HUES64 (cell line): ENCODE data around the gene IFRD2.

Experiments
- H3K27ac ChIP-seq: 2 replicates; pipeline ENCODE4 v1.7.0; 2013; ENCODE audit warnings: low read depth, low read length, inconsistent platforms
- H3K27me3 ChIP-seq: 2 replicates; pipeline ENCODE4 v1.6.1; 2013; ENCODE audit warnings: mild to moderate bottlenecking, low read length; ENCODE audit not compliant: insufficient read depth
- H3K36me3 ChIP-seq: 2 replicates; pipeline ENCODE4 v1.6.1; 2013; ENCODE audit warnings: mild to moderate bottlenecking, low read length; ENCODE audit not compliant: insufficient read depth
- H3K4me1 ChIP-seq: 2 replicates; pipeline ENCODE4 v1.6.1; 2013; ENCODE audit warnings: mild to moderate bottlenecking, low read length, moderate library complexity; ENCODE audit not compliant: insufficient read depth
- H3K4me3 ChIP-seq: 2 replicates; pipeline ENCODE4 v1.5.1; 2013; ENCODE audit warnings: mild to moderate bottlenecking, low read length, moderate library complexity
- H3K9ac ChIP-seq: 2 replicates; pipeline ENCODE4 v1.6.1; 2013; ENCODE audit warnings: mild to moderate bottlenecking, low read depth, low read length
- H3K9me3 ChIP-seq: 2 replicates; pipeline ENCODE4 v1.6.1; 2013; ENCODE audit warnings: low read depth, low read length; ENCODE audit not compliant: insufficient read depth
- WGBS: fragments of 150-250, 120-280 bp; methylation state at CpG from one replicate; pipeline ENCODE4 v1.1.7; 2013; ENCODE audit warnings: missing lambda C conversion rate; 5-methylcytosine and 5-hydroxymethylcytosine counted together

IFRD2 gene

GRCh38 chr3:50269460-50269859, 22.8 kb downstream of the IFRD2 start:
- no peak overlapping the region for H3K4me3 ChIP-seq
- H3K27ac ChIP-seq: no peak overlapping the region
- peaks cover 31% of the 10 kb centered on the region for H3K4me1 ChIP-seq
- H3K9ac ChIP-seq: peak overlapping the region; percentile 11; the same call in 1 of the 2 replicates
- 85% methylated on average over 4 of the region's 4 CpGs for WGBS
- H3K36me3 ChIP-seq: no peaks in the 10 kb centered on the region
- H3K27me3 ChIP-seq: peaks cover 16% of the 10 kb centered on the region
- no peaks in the 10 kb centered on the region for H3K9me3 ChIP-seq

GRCh38 chr3:50268703-50269451, 23.4 kb downstream of the IFRD2 start, which contains the start of gene SEMA3B:
Gene SEMA3B, plus strand, starts transcription at chr3:50269147. Its CDS starts 94 bp downstream, at chr3:50269241.
- no peaks in the 10 kb centered on the region for H3K36me3 ChIP-seq
- H3K4me3 ChIP-seq: no peak within 1 kb of the TSS
- H3K27ac ChIP-seq: no peak within 1 kb of the TSS
- H3K9me3 ChIP-seq: no peaks in the 10 kb centered on the region
- peak within 1 kb of the TSS; percentile 11; the same call in 1 of the 2 replicates for H3K9ac ChIP-seq
- 64% methylated on average over 21 of the region's 21 CpGs for WGBS
- H3K27me3 ChIP-seq: peaks cover 10% of the 10 kb centered on the region
- H3K4me1 ChIP-seq: peaks cover 37% of the 10 kb centered on the region

GRCh38 chr3:50268276-50268675, 24.0 kb downstream of the IFRD2 start:
- H3K27ac ChIP-seq: no peak overlapping the region
- H3K4me1 ChIP-seq: peaks cover 42% of the 10 kb centered on the region
- 85% methylated on average over 3 of the region's 3 CpGs for WGBS
- H3K9me3 ChIP-seq: no peaks in the 10 kb centered on the region
- H3K9ac ChIP-seq: no peak overlapping the region
- no peak overlapping the region for H3K4me3 ChIP-seq
- peaks cover 4% of the 10 kb centered on the region for H3K27me3 ChIP-seq
- no peaks in the 10 kb centered on the region for H3K36me3 ChIP-seq

GRCh38 chr3:50267280-50267913, 24.8 kb downstream of the IFRD2 start:
- H3K4me1 ChIP-seq: peaks cover 39% of the 10 kb centered on the region
- H3K4me3 ChIP-seq: no peak overlapping the region
- H3K9me3 ChIP-seq: no peaks in the 10 kb centered on the region
- H3K36me3 ChIP-seq: no peaks in the 10 kb centered on the region
- 19% methylated on average over 22 of the region's 22 CpGs for WGBS
- no peaks in the 10 kb centered on the region; the same call in 1 of the 2 replicates for H3K27me3 ChIP-seq
- H3K27ac ChIP-seq: no peak overlapping the region
- no peak overlapping the region for H3K9ac ChIP-seq

- peaks cover 39% of the 10 kb centered on the region for H3K4me1 ChIP-seq
- no peak overlapping the region for H3K27ac ChIP-seq
- no peaks in the 10 kb centered on the region; the same call in 1 of the 2 replicates for H3K27me3 ChIP-seq
- WGBS: 86% methylated on average over 6 of the region's 7 CpGs
- no peaks in the 10 kb centered on the region for H3K9me3 ChIP-seq
- H3K9ac ChIP-seq: no peak overlapping the region
- H3K36me3 ChIP-seq: no peaks in the 10 kb centered on the region
- H3K4me3 ChIP-seq: no peak overlapping the region
These were observed 25.4 kb downstream of the IFRD2 start for GRCh38 chr3:50266836-50267235.

- Histone ChIP-seq H3K36me3 (no peaks in the 10 kb centered on the region), H3K27ac (no peak overlapping the region), H3K9ac (no peak overlapping the region), H3K27me3 (no peaks in the 10 kb centered on the region; the same call in 1 of the 2 replicates), H3K4me1 (peaks cover 44% of the 10 kb centered on the region), H3K9me3 (no peaks in the 10 kb centered on the region), H3K4me3 (no peak overlapping the region)
- WGBS: 88% methylated on average over 6 of the region's 6 CpGs
These were observed 26.2 kb downstream of the IFRD2 start for GRCh38 chr3:50266017-50266416.

GRCh38 chr3:50265571-50265970, 26.7 kb downstream of the IFRD2 start:
- WGBS: 91% methylated on average over 1 of the region's 1 CpG
- Histone ChIP-seq H3K4me1 (peaks cover 49% of the 10 kb centered on the region), H3K9ac (no peak overlapping the region), H3K27ac (peak overlapping the region; percentile 89), H3K36me3 (no peaks in the 10 kb centered on the region), H3K4me3 (no peak overlapping the region), H3K9me3 (no peaks in the 10 kb centered on the region), H3K27me3 (no peaks in the 10 kb centered on the region; the same call in 1 of the 2 replicates)

GRCh38 chr3:50264964-50265485, 27.2 kb downstream of the IFRD2 start:
- peak overlapping the region; percentile 89 for H3K27ac ChIP-seq
- H3K27me3 ChIP-seq: no peaks in the 10 kb centered on the region; the same call in 1 of the 2 replicates
- no peak overlapping the region for H3K4me3 ChIP-seq
- 62% methylated on average over 7 of the region's 7 CpGs for WGBS
- H3K36me3 ChIP-seq: no peaks in the 10 kb centered on the region
- no peak overlapping the region for H3K9ac ChIP-seq
- peaks cover 49% of the 10 kb centered on the region for H3K4me1 ChIP-seq
- no peaks in the 10 kb centered on the region for H3K9me3 ChIP-seq

GRCh38 chr3:50264383-50264963, 27.8 kb downstream of the IFRD2 start:
- no peaks in the 10 kb centered on the region for H3K27me3 ChIP-seq
- H3K27ac ChIP-seq: peak overlapping the region; percentile 91
- WGBS: 1% methylated on average over 5 of the region's 7 CpGs
- peaks cover 44% of the 10 kb centered on the region for H3K4me1 ChIP-seq
- peak overlapping the region; percentile 71 for H3K9ac ChIP-seq
- 0 out of 2 replicates have a peak overlapping the region, but pooled peaks have one; percentile 1 for H3K4me3 ChIP-seq
- H3K9me3 ChIP-seq: no peaks in the 10 kb centered on the region
- H3K36me3 ChIP-seq: no peaks in the 10 kb centered on the region

GRCh38 chr3:50263478-50264382, 28.5 kb downstream of the IFRD2 start:
- H3K9ac ChIP-seq: peak overlapping the region; percentile 71
- no peaks in the 10 kb centered on the region for H3K9me3 ChIP-seq
- peaks cover 40% of the 10 kb centered on the region for H3K4me1 ChIP-seq
- WGBS: 72% methylated on average over 6 of the region's 6 CpGs
- no peaks in the 10 kb centered on the region for H3K36me3 ChIP-seq
- H3K4me3 ChIP-seq: 0 out of 2 replicates have a peak overlapping the region, but pooled peaks have one; percentile 1
- H3K27me3 ChIP-seq: no peaks in the 10 kb centered on the region
- H3K27ac ChIP-seq: peak overlapping the region; percentile 91
